ENCODE measurements around the gene UBB. TPM values are rescaled to one million over a fixed set of nuclear protein-coding genes. Genes with fewer than 3 reads are reported as not detected.

The UBB gene
- 1,552 TPM for total RNA-seq
- long read RNA-seq, transcript UBB-201 (2 exons, 1,225 nt) = major isoform, 365 of 384 reads
- long read RNA-seq, partial matches to known transcripts = 0 of 384 reads
- long read RNA-seq, other reads (novel, unspliced or antisense) = 19 of 384 reads

DNA sequence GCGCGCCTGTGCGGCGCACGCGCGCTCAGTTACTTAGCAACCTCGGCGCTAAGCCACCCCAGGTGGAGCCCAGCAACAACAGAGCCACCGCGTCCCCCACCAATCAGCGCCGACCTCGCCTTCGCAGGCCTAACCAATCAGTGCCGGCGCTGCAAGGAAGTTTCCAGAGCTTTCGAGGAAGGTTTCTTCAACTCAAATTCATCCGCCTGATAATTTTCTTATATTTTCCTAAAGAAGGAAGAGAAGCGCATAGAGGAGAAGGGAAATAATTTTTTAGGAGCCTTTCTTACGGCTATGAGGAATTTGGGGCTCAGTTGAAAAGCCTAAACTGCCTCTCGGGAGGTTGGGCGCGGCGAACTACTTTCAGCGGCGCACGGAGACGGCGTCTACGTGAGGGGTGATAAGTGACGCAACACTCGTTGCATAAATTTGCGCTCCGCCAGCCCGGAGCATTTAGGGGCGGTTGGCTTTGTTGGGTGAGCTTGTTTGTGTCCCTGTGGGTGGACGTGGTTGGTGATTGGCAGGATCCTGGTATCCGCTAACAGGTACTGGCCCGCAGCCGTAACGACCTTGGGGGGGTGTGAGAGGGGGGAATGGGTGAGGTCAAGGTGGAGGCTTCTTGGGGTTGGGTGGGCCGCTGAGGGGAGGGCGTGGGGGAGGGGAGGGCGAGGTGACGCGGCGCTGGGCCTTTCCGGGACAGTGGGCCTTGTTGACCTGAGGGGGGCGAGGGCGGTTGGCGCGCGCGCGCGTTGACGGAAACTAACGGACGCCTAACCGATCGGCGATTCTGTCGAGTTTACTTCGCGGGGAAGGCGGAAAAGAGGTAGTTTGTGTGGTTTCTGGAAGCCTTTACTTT lies at the start of gene UBB:
Gene UBB, plus strand, starts transcription at position 452 of the 856 bp plus-strand sequence. CDS start 817 bp downstream, outside the sequence.
- intact Hi-C loops (cut with DNase I) = loop anchor here (2.0 kb wide), 2 partner anchors 36 to 58 kb away; no protein-coding TSS in a partner anchor
- peak; percentile 97 for DNase-seq (ENCODE audit: low spot score)

DNA sequence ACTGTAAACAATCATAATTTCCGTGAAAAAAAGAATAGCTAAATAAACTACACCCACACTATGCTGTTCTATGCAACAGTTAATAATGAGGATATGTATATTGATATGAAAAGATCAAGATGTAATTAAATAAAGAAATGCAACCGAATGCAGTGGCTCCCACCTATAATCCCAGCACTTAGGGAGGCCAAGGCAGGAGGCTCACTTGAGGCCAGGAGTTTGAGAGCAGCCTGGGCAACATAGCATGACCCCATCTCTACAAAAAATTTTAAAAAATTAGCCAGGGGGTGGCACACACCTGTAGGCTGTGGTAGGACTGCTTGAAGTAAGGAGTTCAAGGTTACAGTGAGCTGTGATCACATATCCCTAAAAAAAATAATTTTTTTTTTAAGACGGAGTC lies 42.5 kb upstream of the UBB start:
- intact Hi-C loops (cut with DNase I) = no loop called here
- DNase-seq (ENCODE audit: low spot score) = no peak

DNA sequence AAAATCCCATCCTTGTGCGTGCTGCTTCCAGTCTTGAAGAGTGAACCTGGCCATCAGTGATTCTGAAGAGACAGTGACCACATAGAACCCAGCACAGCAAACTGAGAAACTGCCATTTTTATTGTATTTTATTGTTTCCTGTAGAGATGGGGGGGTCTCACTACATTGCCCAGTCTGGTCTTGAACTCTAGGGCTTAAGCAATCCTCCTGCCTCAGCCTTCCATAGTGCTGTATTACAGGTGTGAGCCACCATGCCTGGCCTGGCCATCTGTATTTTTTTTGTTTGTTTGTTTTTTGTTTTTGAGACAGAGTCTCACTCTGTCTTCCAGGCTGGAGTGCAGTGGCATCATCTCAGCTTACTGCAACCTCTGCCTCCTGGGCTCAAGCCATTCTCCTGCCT lies 41.5 kb upstream of the UBB start:
- intact Hi-C loops (cut with DNase I) = no loop called here

DNA sequence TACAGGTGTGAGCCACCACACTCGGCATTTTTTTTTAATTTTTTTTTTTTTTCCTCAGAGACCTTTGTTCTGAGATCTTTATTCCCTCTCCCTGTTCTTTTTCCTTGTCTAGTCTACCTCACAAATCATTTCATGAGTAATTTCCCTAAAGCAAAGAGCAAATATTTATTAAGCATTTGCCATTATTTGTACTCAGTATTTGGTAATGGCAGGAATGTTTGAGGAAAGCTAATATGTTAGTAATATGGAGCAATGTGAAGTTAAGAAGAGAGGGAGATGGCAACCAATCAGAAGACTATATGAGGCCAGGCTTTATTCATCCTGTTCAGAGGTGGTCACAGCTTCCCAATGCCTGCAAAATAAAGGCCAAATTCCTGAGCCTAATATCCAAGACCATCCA lies 40.9 kb upstream of the UBB start:
- DNase-seq (ENCODE audit: low spot score) = no peak
- intact Hi-C loops (cut with DNase I) = no loop called here

More for the DNA sequence above, 41.5 kb upstream of the UBB start:
- DNase-seq (ENCODE audit: low spot score) = no peak

DNA sequence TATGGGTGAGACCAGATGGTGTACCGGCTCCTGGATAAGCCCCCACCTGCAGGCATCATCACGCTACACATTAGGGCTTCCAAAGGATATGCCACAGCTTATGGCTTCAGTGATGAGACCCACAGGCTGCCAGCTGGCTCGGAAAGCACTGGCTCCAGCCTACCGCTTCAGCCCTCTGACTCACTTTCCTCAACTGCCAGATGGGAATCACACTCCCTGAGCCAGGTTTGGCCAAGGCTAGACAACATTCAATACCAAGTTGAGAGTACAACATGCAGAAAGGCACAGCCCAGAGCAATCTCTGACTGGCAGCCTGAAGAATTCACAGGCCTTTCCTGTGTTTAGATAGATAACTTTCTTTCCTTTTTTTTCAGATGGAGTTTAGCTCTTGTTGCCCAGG lies 37.9 kb upstream of the UBB start:
- no peak for DNase-seq (ENCODE audit: low spot score)
- intact Hi-C loops (cut with DNase I) = no loop called here

DNA sequence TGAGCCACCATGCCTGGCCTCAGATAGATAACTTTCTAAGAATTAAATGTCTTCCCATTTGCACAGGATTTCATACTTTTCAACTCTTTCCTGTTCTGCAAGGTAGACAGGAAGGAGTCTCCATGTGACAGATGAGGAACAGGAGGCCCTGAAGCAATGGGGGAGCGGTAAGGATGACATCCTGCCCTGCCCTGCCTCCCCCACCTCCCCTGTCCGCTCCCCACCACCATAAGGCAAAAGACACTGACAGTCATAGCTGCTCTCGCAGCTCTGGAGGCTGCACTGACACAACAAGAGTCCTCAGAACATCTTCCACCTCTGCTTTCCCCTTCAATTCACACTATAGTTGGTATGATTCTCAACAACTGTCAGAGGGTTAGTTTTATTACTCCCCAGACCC lies 37.3 kb upstream of the UBB start:
- no peak for DNase-seq (ENCODE audit: low spot score)
- intact Hi-C loops (cut with DNase I) = no loop called here

DNA sequence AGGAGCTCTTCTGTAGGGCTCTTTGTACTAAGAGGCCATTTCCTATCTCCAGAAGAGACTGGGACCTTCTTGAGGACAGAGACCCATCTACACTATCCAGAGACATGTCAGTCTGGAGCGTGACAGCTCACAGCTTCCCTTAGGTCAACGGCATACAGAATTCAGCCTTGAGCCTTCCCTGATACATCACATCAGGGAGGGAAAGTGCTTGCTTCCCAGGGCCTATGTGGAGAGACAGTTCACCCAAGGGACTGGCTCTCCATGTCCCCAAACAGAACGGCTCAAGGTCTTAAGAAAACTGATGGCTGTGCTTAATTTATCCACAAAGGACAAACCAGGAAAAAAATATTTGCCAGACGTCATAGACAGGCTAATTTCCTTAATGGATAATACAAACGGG lies 35.3 kb upstream of the UBB start:
- intact Hi-C loops (cut with DNase I) = no loop called here

DNA sequence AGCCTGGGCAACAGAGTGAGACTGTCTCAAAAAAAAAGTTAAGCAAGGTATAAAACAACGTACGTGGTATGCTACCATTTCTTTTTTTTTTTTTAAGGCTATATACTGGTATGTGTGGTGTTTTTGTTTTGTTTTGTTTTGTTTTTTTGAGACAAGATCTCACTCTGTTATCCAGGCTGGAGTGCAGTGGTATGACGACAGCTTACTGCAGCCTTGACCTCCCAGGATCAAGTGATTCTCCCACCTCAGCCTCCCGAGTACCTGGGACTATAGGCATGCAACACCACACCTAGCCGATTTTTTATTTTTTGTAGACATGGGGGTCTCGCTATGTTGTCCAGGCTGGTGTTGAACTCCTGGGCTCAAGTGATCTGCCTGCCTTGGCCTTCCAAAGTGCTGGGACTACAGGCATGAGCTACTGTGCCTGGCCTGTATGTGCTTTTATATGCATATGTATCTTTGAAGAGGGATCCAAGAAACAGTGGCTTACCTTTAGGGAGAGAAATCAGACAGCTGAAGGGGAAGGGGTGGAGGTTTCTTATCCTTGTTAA lies 34.1 kb upstream of the UBB start:
- intact Hi-C loops (cut with DNase I) = no loop called here

More for the DNA sequence above, 35.3 kb upstream of the UBB start:
- DNase-seq (ENCODE audit: low spot score) = no peak

DNA sequence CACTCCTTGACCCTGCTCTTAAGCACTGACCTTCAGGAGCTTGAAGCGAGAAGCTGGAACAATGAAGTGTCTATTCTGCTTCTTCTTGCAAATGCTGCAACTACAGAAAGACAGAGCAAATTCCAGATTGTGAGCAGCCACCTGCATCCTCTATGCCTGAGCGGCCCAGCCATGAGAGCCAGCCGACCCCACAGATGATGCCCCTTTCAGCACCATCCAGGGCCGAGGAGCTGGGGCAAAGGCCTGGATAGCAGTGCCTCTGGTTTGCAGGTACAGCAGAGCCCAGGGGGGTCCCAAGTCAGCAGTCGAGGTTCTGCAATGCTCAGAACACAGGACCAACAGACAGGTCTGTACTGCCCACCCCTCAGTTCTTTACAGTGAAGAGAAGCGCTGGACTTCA lies 32.3 kb upstream of the UBB start:
- intact Hi-C loops (cut with DNase I) = no loop called here

More for the DNA sequence above, 34.1 kb upstream of the UBB start:
- DNase-seq (ENCODE audit: low spot score) = no peak

DNA sequence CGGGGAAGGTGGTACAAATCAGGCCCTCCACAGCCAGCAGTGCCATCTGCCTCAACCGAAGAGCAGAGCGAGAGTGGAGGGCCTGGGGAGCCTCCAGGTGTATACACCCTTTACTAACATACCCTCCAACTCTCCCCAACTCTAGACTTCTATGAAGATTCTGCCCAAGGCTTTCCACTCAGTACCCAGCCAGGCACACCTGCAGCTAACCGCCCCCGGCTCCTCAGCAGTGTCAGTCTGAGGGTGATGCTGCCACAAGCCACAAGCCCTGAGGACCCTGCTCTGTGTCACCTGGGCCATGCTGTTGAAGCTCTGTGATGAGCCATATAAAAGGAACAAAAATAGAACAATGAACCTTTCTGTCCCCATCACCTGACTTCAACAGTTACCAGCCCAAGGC lies 31.5 kb upstream of the UBB start:
- intact Hi-C loops (cut with DNase I) = no loop called here
- DNase-seq (ENCODE audit: low spot score) = no peak

More for the DNA sequence above, 32.3 kb upstream of the UBB start:
- no peak for DNase-seq (ENCODE audit: low spot score)

DNA sequence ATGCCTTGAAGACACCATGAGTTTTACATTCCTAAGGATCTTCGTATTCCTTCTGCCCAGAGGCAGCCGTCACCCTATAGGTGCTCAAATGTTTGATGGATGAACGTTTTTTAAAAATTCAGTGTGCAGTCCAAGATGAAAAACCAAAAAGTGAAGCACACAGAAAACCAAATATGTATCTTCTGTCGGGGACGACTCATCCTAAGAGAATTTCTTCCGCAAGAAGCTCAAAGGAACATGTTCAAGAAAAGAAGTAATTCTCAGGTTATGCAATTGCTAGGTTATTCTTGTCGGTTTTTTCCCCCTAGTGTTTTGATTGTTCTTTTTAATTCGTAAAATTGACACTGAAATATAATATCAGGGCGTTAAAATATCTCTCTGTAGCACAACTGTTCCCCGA lies 29.1 kb upstream of the UBB start:
- intact Hi-C loops (cut with DNase I) = no loop called here

DNA sequence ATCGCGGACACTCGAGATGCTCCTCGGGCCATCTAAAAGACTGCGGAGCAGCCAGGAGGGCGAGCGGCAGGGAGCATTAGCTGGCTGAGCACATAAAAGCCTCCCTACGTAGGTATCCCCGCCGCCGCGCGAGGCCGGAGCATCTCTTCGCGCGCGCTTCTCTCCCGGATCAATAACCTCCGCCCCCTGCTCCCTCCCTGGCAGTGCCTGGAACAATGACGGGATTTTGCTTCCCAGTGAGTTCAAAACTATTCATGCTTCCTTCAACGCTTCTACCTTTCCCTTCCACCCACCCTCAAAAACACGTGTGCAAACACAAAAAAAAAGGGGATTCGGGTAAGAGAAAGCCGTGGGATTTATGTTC lies 28.6 kb upstream of the UBB start:
- peak; percentile 54 for DNase-seq (ENCODE audit: low spot score)
- intact Hi-C loops (cut with DNase I) = no loop called here

More for the DNA sequence above, 29.1 kb upstream of the UBB start:
- DNase-seq (ENCODE audit: low spot score) = no peak

DNA sequence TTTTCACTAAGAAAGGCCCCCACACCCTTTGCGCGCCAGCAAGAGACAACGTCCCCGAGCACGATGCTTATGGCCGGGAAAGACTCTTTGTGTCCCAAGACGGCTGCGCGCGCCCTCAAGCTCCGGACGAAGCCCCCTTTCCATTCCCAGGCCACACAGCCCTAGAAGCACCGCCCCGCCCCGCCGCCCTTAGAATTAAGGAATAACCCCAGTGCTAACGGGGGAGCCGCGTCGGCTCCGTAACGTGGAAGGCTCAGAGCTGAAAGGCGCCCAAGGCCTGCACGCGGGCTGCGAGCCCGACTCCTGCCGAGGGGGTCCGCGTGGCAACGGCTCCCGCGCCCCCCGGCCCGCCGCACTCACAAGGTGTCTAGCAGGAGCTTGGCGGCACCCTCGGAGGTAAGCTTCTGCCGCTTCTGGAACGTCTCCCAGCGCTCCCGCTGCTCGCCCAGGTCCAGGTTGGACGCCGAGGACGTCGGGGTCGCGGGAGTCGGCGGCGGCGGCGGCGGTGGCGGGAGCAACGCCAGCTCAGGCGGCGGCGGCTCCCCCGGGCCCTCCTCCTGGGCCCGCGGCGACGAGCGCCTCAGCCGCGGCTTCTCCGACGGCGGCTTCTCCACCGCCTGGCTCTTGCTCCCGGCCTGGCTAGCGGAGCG lies 28.1 kb upstream of the UBB start:
- peak; percentile 77 for DNase-seq (ENCODE audit: low spot score)
- intact Hi-C loops (cut with DNase I) = no loop called here

DNA sequence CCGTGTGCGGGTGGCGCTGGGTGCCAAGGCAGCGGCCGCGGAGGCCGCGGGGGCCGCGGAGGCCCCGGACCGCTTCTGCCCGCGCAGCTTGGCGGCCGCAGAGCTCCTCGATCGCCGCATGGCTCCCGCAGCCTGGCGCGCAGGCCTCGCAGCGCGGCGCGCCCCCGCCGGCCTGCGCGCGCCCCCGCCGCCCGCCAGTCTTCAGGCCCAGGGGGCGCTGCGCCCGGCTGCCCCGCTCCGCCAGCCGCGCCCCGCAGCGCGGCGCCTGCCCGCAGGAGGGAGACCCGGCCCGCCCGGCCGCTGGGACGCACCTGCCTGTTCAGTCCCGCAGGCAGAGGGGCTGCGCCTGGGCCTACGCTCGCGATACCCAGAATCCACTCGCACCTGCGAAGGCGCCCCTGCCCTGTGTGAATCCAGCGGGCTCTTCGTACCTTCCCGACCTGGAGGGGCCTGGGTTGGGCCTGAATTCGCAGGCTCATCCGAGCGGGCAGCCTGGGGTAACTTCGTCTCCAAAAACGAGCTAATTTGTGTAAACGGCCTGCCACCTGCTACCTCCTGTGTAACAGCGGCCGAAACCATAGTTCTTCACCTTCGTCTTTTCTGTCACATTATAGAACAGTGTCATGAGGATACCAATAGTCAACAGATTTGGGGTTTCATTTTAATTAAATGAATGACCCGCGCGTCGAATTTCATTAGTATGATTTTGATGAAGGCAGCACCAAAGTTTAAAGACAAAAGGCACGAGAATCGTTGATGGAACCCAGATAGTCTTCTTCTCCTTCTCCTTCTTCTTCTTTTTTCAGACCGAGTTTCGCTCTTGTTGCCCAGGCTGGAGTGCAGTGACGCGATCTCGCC lies 27.3 kb upstream of the UBB start, which contains the start of gene CENPV:
Gene CENPV, minus strand, starts transcription at position 153 of the 858 bp plus-strand sequence. Its CDS starts 33 bp downstream, at position 120.
- intact Hi-C loops (cut with DNase I) = no loop called here
- DNase-seq (ENCODE audit: low spot score) = peak; percentile 67

DNA sequence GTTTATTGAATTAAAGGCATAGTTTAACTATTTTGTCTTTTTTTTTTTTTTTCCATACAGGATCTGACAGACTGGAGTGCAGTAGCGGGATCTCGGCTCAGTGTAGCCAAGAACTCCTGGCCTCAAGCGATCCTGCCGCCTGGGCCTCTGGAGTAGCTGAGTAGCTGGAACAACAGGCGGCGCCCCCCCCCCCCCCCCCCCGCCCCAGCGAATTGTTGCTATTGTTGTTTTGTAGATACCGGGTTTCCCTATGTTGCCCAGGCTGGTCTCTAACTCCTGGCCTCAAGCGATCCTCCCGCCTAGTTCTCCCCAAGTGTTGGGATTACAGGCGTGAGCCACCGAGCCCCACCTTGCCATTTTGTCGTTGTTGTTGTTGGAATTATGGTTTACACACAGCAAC lies 26.3 kb upstream of the UBB start:
- DNase-seq (ENCODE audit: low spot score) = peak; percentile 22
- intact Hi-C loops (cut with DNase I) = no loop called here

DNA sequence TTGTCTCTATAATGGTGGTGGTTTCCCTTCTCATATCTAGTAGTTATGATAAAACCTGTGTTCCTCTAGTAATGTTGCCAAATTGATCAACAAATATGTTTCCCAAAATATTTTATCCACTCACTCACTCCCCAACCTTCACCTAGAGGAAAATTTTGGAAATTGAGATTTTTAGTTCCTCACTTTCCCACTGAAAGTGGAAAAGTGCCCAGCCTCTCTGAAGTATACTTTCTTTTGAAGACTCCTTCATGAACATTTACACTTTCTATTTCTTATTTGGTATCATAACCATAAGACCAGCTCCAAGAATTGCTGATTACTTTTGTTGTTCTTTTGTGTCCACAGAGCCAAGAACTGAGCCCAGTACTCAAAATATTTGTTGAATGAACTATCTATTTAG lies 22.5 kb upstream of the UBB start:
- no peak for DNase-seq (ENCODE audit: low spot score)
- intact Hi-C loops (cut with DNase I) = no loop called here

DNA sequence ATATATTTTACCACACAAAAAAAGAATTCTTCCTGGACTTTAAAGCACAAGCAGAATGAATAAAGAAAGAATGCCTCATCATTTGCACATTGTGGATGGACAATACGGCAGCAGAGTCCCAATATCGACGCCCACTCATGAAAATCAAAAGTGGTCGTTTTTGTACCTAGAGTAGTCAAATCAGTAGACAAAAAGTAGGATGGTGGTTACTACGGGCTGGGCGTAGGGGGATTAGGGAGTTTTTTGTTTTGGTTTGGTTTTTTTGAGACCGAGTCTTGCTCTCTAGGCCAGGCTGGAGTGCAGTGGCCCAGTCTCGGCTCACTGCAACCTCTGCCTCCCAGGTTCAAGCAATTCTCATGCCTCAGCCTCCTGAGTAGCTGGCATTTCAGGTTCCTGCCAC lies 19.0 kb upstream of the UBB start:
- intact Hi-C loops (cut with DNase I) = loop anchor here (5.0 kb wide), 1 partner anchor 160 kb away; no protein-coding TSS in a partner anchor
- DNase-seq (ENCODE audit: low spot score) = no peak

DNA sequence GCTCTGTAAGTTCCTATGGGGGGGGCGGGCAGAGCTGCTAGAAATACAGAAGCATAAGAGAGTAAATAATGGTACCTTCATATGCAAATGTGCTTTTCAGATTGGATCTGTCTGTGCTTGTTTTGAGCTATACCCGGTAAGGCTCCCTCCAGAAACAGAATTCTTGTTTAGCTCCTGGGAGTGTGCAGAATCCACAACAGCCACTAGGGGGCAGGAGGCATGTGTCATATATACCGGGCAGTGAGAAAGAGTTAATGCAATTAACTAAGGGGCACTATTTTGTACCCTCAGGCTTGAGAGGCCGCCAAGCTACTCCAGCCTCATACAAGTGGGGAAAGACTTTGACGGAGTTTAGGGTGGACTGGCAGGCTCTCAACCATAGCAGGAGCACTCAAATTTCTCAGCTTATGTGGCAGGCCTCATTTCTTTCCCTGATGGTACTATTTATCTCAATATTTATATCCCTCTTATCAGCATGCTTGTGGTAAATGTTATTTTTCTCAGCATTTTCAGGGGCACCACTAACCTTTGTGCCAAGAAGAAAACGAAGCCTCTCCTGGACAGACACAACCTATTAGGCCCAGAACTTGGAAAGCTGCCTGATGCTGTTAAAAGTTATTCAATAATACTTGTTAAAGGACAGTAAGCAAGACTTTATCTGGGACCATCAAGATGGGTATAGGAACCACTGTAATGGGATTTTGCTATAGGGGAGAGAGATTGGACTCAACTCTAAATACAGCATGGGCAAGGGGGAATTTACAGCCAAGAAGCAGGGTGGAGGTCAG lies 16.9 kb upstream of the UBB start:
- peak; percentile 78 for DNase-seq (ENCODE audit: low spot score)
- intact Hi-C loops (cut with DNase I) = loop anchor here (5.0 kb wide), 1 partner anchor 158 kb away; no protein-coding TSS in a partner anchor
